22Rv1 (cell line): ENCODE data around the gene APOBEC3C.
"Not testable (repeated sequence)": the region's sequence is repeated elsewhere in the genome, so short reads cannot be mapped to it uniquely, and the experiment has no call there.

Source experiments
- ZFX ChIP-seq: fragments of 450-650 bp; IDR thresholded peaks from 2 replicates; pipeline ENCODE4 v1.6.1; 2017; ENCODE audit warnings: antibody characterized with exemption, borderline replicate concordance
- TF ChIP-seq, protein P1 (sequence below): fragments of 450-650 bp; IDR thresholded peaks from 2 replicates; pipeline ENCODE4 v1.5.1; 2017; ENCODE audit warnings: mild to moderate bottlenecking

DNA sequence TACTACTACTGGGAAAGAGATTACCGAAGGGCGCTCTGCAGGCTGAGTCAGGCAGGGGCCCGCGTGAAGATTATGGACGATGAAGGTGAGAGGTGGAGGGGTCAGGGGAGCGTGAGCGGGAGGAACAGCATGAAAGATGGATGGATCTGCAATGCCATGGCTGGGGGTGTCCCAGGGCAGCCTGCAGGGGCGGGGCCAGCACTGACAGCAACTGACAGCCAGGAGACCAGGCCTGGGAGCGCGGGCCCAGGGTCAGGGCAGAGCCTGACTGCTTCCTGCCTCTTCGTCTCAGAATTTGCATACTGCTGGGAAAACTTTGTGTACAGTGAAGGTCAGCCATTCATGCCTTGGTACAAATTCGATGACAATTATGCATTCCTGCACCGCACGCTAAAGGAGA, 31.1 kb downstream of the APOBEC3C start:
- TF ChIP-seq, protein P1, sequence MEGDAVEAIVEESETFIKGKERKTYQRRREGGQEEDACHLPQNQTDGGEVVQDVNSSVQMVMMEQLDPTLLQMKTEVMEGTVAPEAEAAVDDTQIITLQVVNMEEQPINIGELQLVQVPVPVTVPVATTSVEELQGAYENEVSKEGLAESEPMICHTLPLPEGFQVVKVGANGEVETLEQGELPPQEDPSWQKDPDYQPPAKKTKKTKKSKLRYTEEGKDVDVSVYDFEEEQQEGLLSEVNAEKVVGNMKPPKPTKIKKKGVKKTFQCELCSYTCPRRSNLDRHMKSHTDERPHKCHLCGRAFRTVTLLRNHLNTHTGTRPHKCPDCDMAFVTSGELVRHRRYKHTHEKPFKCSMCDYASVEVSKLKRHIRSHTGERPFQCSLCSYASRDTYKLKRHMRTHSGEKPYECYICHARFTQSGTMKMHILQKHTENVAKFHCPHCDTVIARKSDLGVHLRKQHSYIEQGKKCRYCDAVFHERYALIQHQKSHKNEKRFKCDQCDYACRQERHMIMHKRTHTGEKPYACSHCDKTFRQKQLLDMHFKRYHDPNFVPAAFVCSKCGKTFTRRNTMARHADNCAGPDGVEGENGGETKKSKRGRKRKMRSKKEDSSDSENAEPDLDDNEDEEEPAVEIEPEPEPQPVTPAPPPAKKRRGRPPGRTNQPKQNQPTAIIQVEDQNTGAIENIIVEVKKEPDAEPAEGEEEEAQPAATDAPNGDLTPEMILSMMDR: not testable (repeated sequence)
- TF ChIP-seq ZFX: not testable (repeated sequence)
